HEK293 (cell line): ENCODE results near the gene EIPR1.

Experiments
- CTCF ChIA-PET: fragments of 350-600 bp; formaldehyde crosslinking; extraction: SDS; loops from one replicate; lab custom pipeline; 2021; ENCODE audit warnings: antibody characterized with exemption; lab: Yijun Ruan, JAX
- POLR2A ChIA-PET: fragments of 300-600 bp; formaldehyde crosslinking; extraction: SDS; loops from one replicate; lab custom pipeline; 2020; ENCODE audit warnings: antibody characterized with exemption, inconsistent platforms; lab: Yijun Ruan, JAX
- H3K27ac ChIP-seq: fragments of 200-500 bp; sonication (Bioruptor generic); 2 replicates; pipeline ENCODE4 v1.5.1; 2014; ENCODE audit warnings: low read depth, low read length, control low read depth, inconsistent platforms; ENCODE audit errors: extremely low read depth
- H3K36me3 ChIP-seq, 2 experiments: fragments of 200-500 bp in 1 of 2; sonication (Bioruptor generic) in 1 of 2; 1 replicate in 1 of 2; 2 replicates in 1 of 2; pipeline ENCODE4 v1.5.1; 2014 to 2017; ENCODE audit warnings: inconsistent platforms in 2 of 2, low read length in 2 of 2; ENCODE audit not compliant: control insufficient read depth in 2 of 2, insufficient read depth in 1 of 2
- H3K4me1 ChIP-seq: fragments of 200-500 bp; sonication (Bioruptor generic); 2 replicates; pipeline ENCODE4 v1.5.1; 2014; ENCODE audit warnings: mild to moderate bottlenecking, low read length, inconsistent platforms; ENCODE audit not compliant: control insufficient read depth, insufficient read depth
- H3K4me3 ChIP-seq: 2 replicates; pipeline ENCODE4 v1.5.1; 2011; ENCODE audit warnings: low read depth, mild to moderate bottlenecking, control low read depth, low read length, moderate library complexity
- H3K9me3 ChIP-seq: fragments of 200-500 bp; sonication (Bioruptor generic); 2 replicates; pipeline ENCODE4 v1.5.1; 2014; ENCODE audit warnings: low read depth, low read length, inconsistent platforms; ENCODE audit not compliant: control insufficient read depth, insufficient read depth
- HOXC10 ChIP-seq: sonication (generic); formaldehyde crosslinking; IDR thresholded peaks from 2 replicates; pipeline ENCODE4 v1.8.1; 2023; ENCODE audit warnings: mild to moderate bottlenecking, missing genetic modification reagents
- KLF10 ChIP-seq: fragments of 450-650 bp; IDR thresholded peaks from 2 replicates; pipeline ENCODE4 v1.5.1; 2018; ENCODE audit warnings: missing biosample characterization, mild to moderate bottlenecking, missing genetic modification characterization
- OVOL3 ChIP-seq: fragments of 450-650 bp; formaldehyde crosslinking; IDR thresholded peaks from 2 replicates; pipeline ENCODE4 v1.5.1; 2016; ENCODE audit warnings: missing biosample characterization, missing genetic modification characterization
- PRDM2 ChIP-seq: fragments of 450-650 bp; formaldehyde crosslinking; IDR thresholded peaks from 2 replicates; pipeline ENCODE4 v1.5.1; 2016; ENCODE audit warnings: missing biosample characterization, missing genetic modification characterization, borderline replicate concordance
- YY1 ChIP-seq: fragments of 450-650 bp; formaldehyde crosslinking; IDR thresholded peaks from 2 replicates; pipeline ENCODE4 v1.5.1; 2018; ENCODE audit warnings: missing biosample characterization, missing genetic modification characterization
- ZBTB44 ChIP-seq: fragments of 450-650 bp; IDR thresholded peaks from 2 replicates; pipeline ENCODE4 v1.5.1; 2018; ENCODE audit warnings: missing biosample characterization, mild to moderate bottlenecking, missing genetic modification characterization
- ZEB2 ChIP-seq: fragments of 450-650 bp; formaldehyde crosslinking; IDR thresholded peaks from 2 replicates; pipeline ENCODE4 v1.5.1; 2016; ENCODE audit warnings: missing biosample characterization, missing genetic modification characterization
- ZIC2 ChIP-seq: fragments of 450-650 bp; formaldehyde crosslinking; IDR thresholded peaks from 2 replicates; pipeline ENCODE4 v1.5.1; 2016; ENCODE audit warnings: missing biosample characterization, missing genetic modification characterization
- ZNF239 ChIP-seq: fragments of 450-650 bp; formaldehyde crosslinking; IDR thresholded peaks from 2 replicates; pipeline ENCODE4 v1.5.1; 2016; ENCODE audit warnings: missing biosample characterization, missing genetic modification characterization
- ZNF580 ChIP-seq: fragments of 450-650 bp; formaldehyde crosslinking; IDR thresholded peaks from 2 replicates; pipeline ENCODE4 v1.5.1; 2016; ENCODE audit warnings: missing biosample characterization, missing genetic modification characterization
- ZNF621 ChIP-seq: fragments of 450-650 bp; formaldehyde crosslinking; IDR thresholded peaks from 2 replicates; pipeline ENCODE4 v1.5.1; 2017; ENCODE audit warnings: missing biosample characterization, missing genetic modification characterization
- ZNF629 ChIP-seq: fragments of 450-650 bp; formaldehyde crosslinking; IDR thresholded peaks from 2 replicates; pipeline ENCODE4 v1.5.1; 2017; ENCODE audit warnings: missing biosample characterization, missing genetic modification characterization
- ZNF645 ChIP-seq: fragments of 450-650 bp; formaldehyde crosslinking; IDR thresholded peaks from 2 replicates; pipeline ENCODE4; 2016; ENCODE audit warnings: missing biosample characterization, missing genetic modification characterization
- ZNF654 ChIP-seq: fragments of 450-650 bp; formaldehyde crosslinking; IDR thresholded peaks from 2 replicates; pipeline ENCODE4 v1.5.1; 2016; ENCODE audit warnings: low read depth, missing biosample characterization, missing genetic modification characterization
- ZNF747 ChIP-seq: fragments of 450-650 bp; formaldehyde crosslinking; IDR thresholded peaks from 2 replicates; pipeline ENCODE4 v1.5.1; 2016; ENCODE audit warnings: missing biosample characterization, missing genetic modification characterization
- ZNF830 ChIP-seq: fragments of 450-650 bp; IDR thresholded peaks from 2 replicates; pipeline ENCODE4 v1.5.0; 2018; ENCODE audit warnings: missing biosample characterization, missing genetic modification characterization, low read depth, mild to moderate bottlenecking, moderate library complexity
- ZNF843 ChIP-seq: fragments of 450-650 bp; formaldehyde crosslinking; IDR thresholded peaks from 2 replicates; pipeline ENCODE4 v1.5.1; 2016; ENCODE audit warnings: missing biosample characterization, missing genetic modification characterization
- ZSCAN16 ChIP-seq: fragments of 450-650 bp; formaldehyde crosslinking; IDR thresholded peaks from 2 replicates; pipeline ENCODE4 v1.5.1; 2016; ENCODE audit warnings: missing biosample characterization, missing genetic modification characterization

Gene EIPR1

GRCh38 chr2:3216841-3217495 is 160.7 kb downstream of the EIPR1 start:
- POLR2A ChIA-PET = no interaction called here
- Histone ChIP-seq H3K4me3 (no peak overlapping the region), H3K36me3 (no peaks in the 10 kb centered on the region), H3K27ac (no peak overlapping the region), H3K4me1 (no peaks in the 10 kb centered on the region), H3K9me3 (no peaks in the 10 kb centered on the region)
- TF ChIP-seq ZNF629 (tag by site-specific recombination) = no peak
- no peak for TF ChIP-seq KLF10 (tag by site-specific recombination)
- no peak for TF ChIP-seq OVOL3
- no peak for TF ChIP-seq ZNF747
- TF ChIP-seq ZNF830 = no peak
- TF ChIP-seq ZNF621 (tag by site-specific recombination) = no peak
- TF ChIP-seq ZEB2 (tag by site-specific recombination) = no peak
- TF ChIP-seq ZNF580 (tag by site-specific recombination) = no peak
- TF ChIP-seq ZBTB44 (tag by site-specific recombination) = no peak
- CTCF ChIA-PET = no interaction called here

GRCh38 chr2:3214806-3215404 is 162.7 kb downstream of the EIPR1 start:
- POLR2A ChIA-PET = no interaction called here
- Histone ChIP-seq H3K27ac (no peak overlapping the region), H3K36me3 (no peaks in the 10 kb centered on the region), H3K4me3 (no peak overlapping the region), H3K4me1 (no peaks in the 10 kb centered on the region), H3K9me3 (no peaks in the 10 kb centered on the region)
- CTCF ChIA-PET = no interaction called here
- TF ChIP-seq ZSCAN16 (no peak), ZNF239 (tag by site-specific recombination) (no peak), ZNF843 (no peak), ZIC2 (tag by site-specific recombination) (no peak), ZNF654 (no peak), ZNF645 (tag by site-specific recombination) (no peak), PRDM2 (tag by site-specific recombination) (no peak), YY1 (no peak), HOXC10 (CRISPR knock-in tag) (no peak)
